HepG2 (cell line): Measurements from ENCODE around the gene DAD1. TPM values are rescaled to one million over a fixed set of nuclear protein-coding genes. Genes with fewer than 3 reads are reported as not detected.

Source experiments
- ATF1 ChIP-seq: IDR thresholded peaks from 2 replicates; pipeline ENCODE4 v1.6.1; 2016; ENCODE audit warnings: mild to moderate bottlenecking, control low read depth
- BHLHE40 ChIP-seq: IDR thresholded peaks from 2 replicates; pipeline ENCODE4 v1.6.1; 2011; ENCODE audit warnings: low read length, improper control_type of control experiment
- DNMT3B ChIP-seq: conservative IDR thresholded peaks from 2 replicates; pipeline ENCODE4 v1.6.1; 2016; ENCODE audit warnings: missing biosample characterization, control low read depth
- ETV5 ChIP-seq: IDR thresholded peaks from 2 replicates; pipeline ENCODE4 v1.6.1; 2018; ENCODE audit warnings: missing biosample characterization, missing genetic modification reagents, inconsistent platforms, borderline replicate concordance
- HNF4A ChIP-seq: sonication (generic); formaldehyde crosslinking; IDR thresholded peaks from 2 replicates; pipeline ENCODE4 v1.4.0; 2020; ENCODE audit warnings: missing genetic modification reagents
- HOXA9 ChIP-seq: sonication (generic); formaldehyde crosslinking; IDR thresholded peaks from 2 replicates; pipeline ENCODE4 v1.8.1; 2022; ENCODE audit warnings: missing genetic modification reagents, mild to moderate bottlenecking, moderate library complexity, borderline replicate concordance
- JUN ChIP-seq: sonication (generic); formaldehyde crosslinking; IDR thresholded peaks from 2 replicates; pipeline ENCODE4 v1.4.0; 2020; ENCODE audit warnings: mild to moderate bottlenecking, missing genetic modification reagents
- KLF11 ChIP-seq: IDR thresholded peaks from 2 replicates; pipeline ENCODE4 v1.6.1; 2016; ENCODE audit warnings: missing compliant biosample characterization
- KMT2B ChIP-seq: IDR thresholded peaks from 2 replicates; pipeline ENCODE4 v1.6.1; 2016; ENCODE audit warnings: missing genetic modification reagents, missing compliant biosample characterization
- MAFK ChIP-seq, 2 experiments: IDR thresholded peaks in 1 of 2; conservative IDR thresholded peaks in 1 of 2; 2 replicates each; pipeline ENCODE4 v1.6.1; 2011; ENCODE audit warnings: improper control_type of control experiment in 2 of 2, low read length in 2 of 2
- MIER2 ChIP-seq: IDR thresholded peaks from 2 replicates; pipeline ENCODE4 v1.6.1; 2016; ENCODE audit warnings: missing biosample characterization, missing genetic modification reagents
- NCOA1 ChIP-seq: sonication (generic); formaldehyde crosslinking; IDR thresholded peaks from 2 replicates; pipeline ENCODE4 v1.9.0; 2021; ENCODE audit warnings: missing genetic modification reagents
- NFE2L1 ChIP-seq: sonication (generic); formaldehyde crosslinking; IDR thresholded peaks from 2 replicates; pipeline ENCODE4 v1.4.0; 2020; ENCODE audit warnings: missing genetic modification reagents, mild to moderate bottlenecking, borderline replicate concordance
- PATZ1 ChIP-seq: sonication (generic); formaldehyde crosslinking; IDR thresholded peaks from 2 replicates; pipeline ENCODE4 v1.4.0; 2020; ENCODE audit warnings: missing genetic modification reagents
- POGZ ChIP-seq: sonication (generic); formaldehyde crosslinking; IDR thresholded peaks from 2 replicates; pipeline ENCODE4 v1.4.0; 2020; ENCODE audit warnings: mild to moderate bottlenecking, missing genetic modification reagents
- REST ChIP-seq, 2 experiments: IDR thresholded peaks; 2 replicates each; pipeline ENCODE4 v1.6.1; 2011 to 2012; ENCODE audit warnings: low read length in 2 of 2, borderline replicate concordance in 1 of 2, low read depth in 1 of 2, mild to moderate bottlenecking in 1 of 2, moderate library complexity in 1 of 2
- SALL1 ChIP-seq: sonication (generic); formaldehyde crosslinking; IDR thresholded peaks from 2 replicates; pipeline ENCODE4 v1.8.0; 2022; ENCODE audit warnings: mild to moderate bottlenecking, missing genetic modification reagents
- TARDBP ChIP-seq: sonication (generic); formaldehyde crosslinking; IDR thresholded peaks from 2 replicates; pipeline ENCODE4 v1.8.0; 2022; ENCODE audit warnings: mild to moderate bottlenecking, missing genetic modification reagents
- TRAFD1 ChIP-seq: sonication (generic); formaldehyde crosslinking; IDR thresholded peaks from 2 replicates; pipeline ENCODE4 v1.5.1; 2020; ENCODE audit warnings: missing genetic modification reagents, mild to moderate bottlenecking, borderline replicate concordance
- ZBTB1 ChIP-seq: sonication (generic); formaldehyde crosslinking; IDR thresholded peaks from 2 replicates; pipeline ENCODE4 v1.4.0; 2020; ENCODE audit warnings: missing genetic modification reagents, borderline replicate concordance
- ZBTB42 ChIP-seq: sonication (generic); formaldehyde crosslinking; IDR thresholded peaks from 2 replicates; pipeline ENCODE4 v1.5.0; 2020; ENCODE audit warnings: mild to moderate bottlenecking, missing genetic modification reagents
- ZC3H4 ChIP-seq: sonication (generic); formaldehyde crosslinking; IDR thresholded peaks from 2 replicates; pipeline ENCODE4 v1.4.0; 2020; ENCODE audit warnings: missing genetic modification reagents, borderline replicate concordance
- ZNF234 ChIP-seq: sonication (generic); formaldehyde crosslinking; conservative IDR thresholded peaks from 2 replicates; pipeline ENCODE4 v1.5.1; 2020; ENCODE audit warnings: mild to moderate bottlenecking, missing genetic modification reagents
- ZNF251 ChIP-seq: sonication (generic); formaldehyde crosslinking; IDR thresholded peaks from 2 replicates; pipeline ENCODE4 v1.9.0; 2021; ENCODE audit warnings: mild to moderate bottlenecking, missing genetic modification reagents
- ZNF382 ChIP-seq: sonication (generic); formaldehyde crosslinking; IDR thresholded peaks from 2 replicates; pipeline ENCODE4 v1.5.0; 2020; ENCODE audit warnings: missing genetic modification reagents, mild to moderate bottlenecking, borderline replicate concordance
- ZNF883 ChIP-seq: sonication (generic); formaldehyde crosslinking; IDR thresholded peaks from 2 replicates; pipeline ENCODE4 v1.5.1; 2020; ENCODE audit warnings: mild to moderate bottlenecking, missing genetic modification reagents; ENCODE audit errors: not compliant biosample characterization
- polyA plus RNA-seq, 8 experiments: library from polyadenylated mRNA; depleted of rRNA in 3 of 8; stranded (reverse) in 7 of 8; unstranded in 1 of 8; fragments of >200 nt; fragmentation: Illumina TruSeq in 4 of 8; extraction: Trizol in 4 of 8; gene quantifications; 2 replicates each; pipeline versions ENCODE4 v1.2.1 to v1.2.3, GENCODE V29; 2011 to 2016; ENCODE audit warnings: low read depth in 4 of 8, missing spikeins in 1 of 8, mixed read lengths in 1 of 8; ENCODE audit not compliant: insufficient read depth in 1 of 8
- total RNA-seq, 5 experiments: library from RNA; depleted of rRNA; stranded (reverse); fragments of >200 nt; fragmentation: Illumina TruSeq; extraction: Trizol; gene quantifications; 2 replicates each; pipeline ENCODE4 v1.2.3, GENCODE V29; 2016; ENCODE audit warnings: low read depth in 1 of 5

Gene DAD1
- total and polyA plus RNA-seq, 2 of the 13 experiments (the other 11 are each of a cell fraction or from before 2014, with no cell fraction given), result 558 to 626 TPM

- TF ChIP-seq REST (IDR thresholded peaks at IDR 0.05; ENCODE audit: borderline replicate concordance in 1 of 2, low read depth in 1 of 2, low read length in 2 of 2) (no peak), PATZ1 (CRISPR knock-in tag) (no peak), KLF11 (CRISPR knock-in tag) (no peak), POGZ (CRISPR knock-in tag) (peak; percentile 32; the same call in 1 of the 2 replicates), ZBTB42 (CRISPR knock-in tag) (no peak), BHLHE40 (peak; percentile 72; the same call in 1 of the 2 replicates), HNF4A (CRISPR knock-in tag) (peak; percentile 33; the same call in 1 of the 2 replicates), ATF1 (CRISPR knock-in tag) (no peak), TRAFD1 (CRISPR knock-in tag) (no peak), ZBTB1 (no peak), ZNF251 (CRISPR knock-in tag) (no peak), ZNF382 (CRISPR knock-in tag) (no peak), SALL1 (CRISPR knock-in tag) (peak; percentile 42; the same call in 1 of the 2 replicates), ETV5 (CRISPR knock-in tag) (no peak), KMT2B (CRISPR knock-in tag) (no peak), NFE2L1 (no peak), HOXA9 (no peak), ZNF234 (no peak), TARDBP (CRISPR knock-in tag) (no peak), ZNF883 (CRISPR knock-in tag) (no peak), JUN (CRISPR knock-in tag) (no peak), MIER2 (no peak), ZC3H4 (CRISPR knock-in tag) (no peak), NCOA1 (CRISPR knock-in tag) (no peak), MAFK (conservative IDR thresholded peaks at IDR 0.05 in 1 of 2, IDR thresholded peaks at IDR 0.05 in 1 of 2; ENCODE audit: low read length in 2 of 2) (no peak), DNMT3B (no peak)
Observed at GRCh38 chr14:22629361-22629760, 40.3 kb upstream of the DAD1 start (continued).
